DOHH2 (cell line): Measurements from ENCODE around the gene ZBTB16.

Experiments
- H3F3A ChIP-seq: fragments of 200-600 bp; sonication (generic), shearing (Covaris generic); 2 replicates; pipeline ENCODE4 v1.6.0; 2016; ENCODE audit warnings: antibody characterized with exemption, mild to moderate bottlenecking; ENCODE audit not compliant: control insufficient read depth, insufficient read depth
- H3K27ac ChIP-seq: fragments of 200-600 bp; sonication (generic); 2 replicates; pipeline ENCODE4 v1.5.1; 2014; ENCODE audit warnings: low read depth, mild to moderate bottlenecking, low read length, moderate library complexity
- H3K27me3 ChIP-seq: fragments of 200-600 bp; sonication (generic); 2 replicates; pipeline ENCODE4 v1.6.1; 2014; ENCODE audit warnings: mild to moderate bottlenecking, low read length, mixed read lengths; ENCODE audit not compliant: control insufficient read depth
- H3K36me3 ChIP-seq: fragments of 200-600 bp; sonication (generic); 2 replicates; pipeline ENCODE4 v1.6.1; 2014; ENCODE audit warnings: mild to moderate bottlenecking, low read length, moderate library complexity, mixed read lengths; ENCODE audit not compliant: control insufficient read depth
- H3K4me1 ChIP-seq: fragments of 200-600 bp; sonication (generic); 2 replicates; pipeline ENCODE4 v1.6.1; 2014; ENCODE audit warnings: mild to moderate bottlenecking, low read length, mixed read lengths; ENCODE audit not compliant: control insufficient read depth
- H3K4me2 ChIP-seq: fragments of 200-600 bp; sonication (generic); 2 replicates; pipeline ENCODE4 v1.6.0; 2014; ENCODE audit warnings: mild to moderate bottlenecking, low read length, moderate library complexity
- H3K4me3 ChIP-seq: fragments of 200-600 bp; sonication (generic); 2 replicates; pipeline ENCODE4 v1.5.1; 2014; ENCODE audit warnings: mild to moderate bottlenecking, low read length, mixed read lengths
- H3K79me2 ChIP-seq: fragments of 200-600 bp; sonication (generic); 2 replicates; pipeline ENCODE4 v1.6.1; 2014; ENCODE audit warnings: mild to moderate bottlenecking, low read length, mixed read lengths; ENCODE audit not compliant: control insufficient read depth
- H3K9me2 ChIP-seq: fragments of 200-600 bp; sonication (generic); replicated peaks from 2 replicates; pipeline ENCODE4 v1.6.1; 2014; ENCODE audit warnings: mild to moderate bottlenecking, low read length, mixed read lengths; ENCODE audit not compliant: control insufficient read depth
- H3K9me3 ChIP-seq: fragments of 200-600 bp; sonication (generic); 2 replicates; pipeline ENCODE4 v1.6.1; 2014; ENCODE audit warnings: antibody characterized with exemption, low read length, mixed read lengths; ENCODE audit not compliant: control insufficient read depth, insufficient read depth
- H4K20me1 ChIP-seq: fragments of 200-600 bp; sonication (generic); 2 replicates; pipeline ENCODE4 v1.6.0; 2014; ENCODE audit warnings: low read depth, mild to moderate bottlenecking, antibody characterized with exemption, low read length, moderate library complexity; ENCODE audit not compliant: control insufficient read depth, insufficient read depth
- EZH2phosphoT487 ChIP-seq: fragments of 200-600 bp; sonication (generic); IDR thresholded peaks from 2 replicates; pipeline ENCODE4 v1.6.1; 2017; ENCODE audit warnings: borderline replicate concordance, mild to moderate bottlenecking, antibody characterized with exemption, low read length, moderate library complexity, mixed read lengths
- TF ChIP-seq, protein P1 (sequence below): fragments of 200-600 bp; sonication (generic); IDR thresholded peaks from one replicate; pipeline ENCODE4 v1.5.1; 2014; ENCODE audit warnings: antibody characterized with exemption, mild to moderate bottlenecking, low read depth, low read length; ENCODE audit not compliant: poor library complexity, severe bottlenecking

ZBTB16 gene

DNA sequence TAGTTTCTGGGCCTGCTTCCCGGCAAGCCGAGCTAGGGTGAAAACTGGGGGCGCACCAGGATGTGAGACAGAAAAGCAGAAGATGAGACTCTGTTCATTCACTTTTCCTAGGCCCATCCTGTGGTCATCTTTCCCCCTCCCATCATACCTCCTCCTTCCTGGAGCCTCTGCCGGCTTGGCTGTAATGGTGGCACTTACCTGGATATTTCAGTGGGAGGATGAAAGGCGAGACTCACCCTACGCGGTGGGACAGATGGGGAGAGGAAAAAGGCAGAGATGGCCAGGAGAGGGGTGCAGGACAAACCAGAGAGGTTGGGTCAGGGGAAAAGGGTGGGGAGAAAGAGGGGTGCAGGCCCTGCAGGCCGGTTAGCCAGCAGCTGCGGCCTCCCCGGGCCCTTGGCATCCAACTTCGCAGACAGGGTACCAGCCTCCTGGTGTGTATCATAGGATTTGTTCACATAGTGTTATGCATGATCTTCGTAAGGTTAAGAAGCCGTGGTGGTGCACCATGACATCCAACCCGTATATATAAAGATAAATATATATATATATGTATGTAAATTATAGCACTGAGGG lies 195.1 kb downstream of the ZBTB16 start:
- Histone ChIP-seq H3K4me1 (peaks cover 19% of the 10 kb centered on the region), H4K20me1 (no peaks in the 10 kb centered on the region), H3K79me2 (no peaks in the 10 kb centered on the region), H3K4me3 (no peak overlapping the region), H3K4me2 (no peak overlapping the region), H3K36me3 (no peaks in the 10 kb centered on the region), H3F3A (no peaks in the 10 kb centered on the region), H3K27me3 (no peaks in the 10 kb centered on the region), H3K27ac (no peak overlapping the region), H3K9me3 (no peaks in the 10 kb centered on the region), H3K9me2 (no peaks in the 10 kb centered on the region)
- no peak for TF ChIP-seq EZH2phosphoT487

DNA sequence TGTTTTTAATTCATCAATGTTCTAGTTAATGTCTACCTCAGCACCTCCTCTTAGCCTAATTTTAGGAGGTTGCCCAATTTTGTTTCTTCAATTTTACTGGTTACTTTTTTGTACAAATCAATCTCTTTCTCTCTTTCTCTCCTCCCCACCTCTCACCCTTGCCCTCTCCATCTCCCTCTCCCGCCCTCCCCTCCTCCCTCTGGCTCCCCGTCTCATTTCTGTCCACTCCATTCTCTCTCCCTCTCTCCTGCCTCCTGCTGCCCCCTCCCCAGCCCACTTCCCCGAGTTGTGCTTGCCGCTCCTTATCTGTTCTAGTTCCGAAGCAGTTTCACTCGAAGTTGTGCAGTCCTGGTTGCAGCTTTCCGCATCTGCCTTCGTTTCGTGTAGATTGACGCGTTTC lies 195.8 kb downstream of the ZBTB16 start:
- TF ChIP-seq EZH2phosphoT487, result no peak
- TF ChIP-seq, protein P1, sequence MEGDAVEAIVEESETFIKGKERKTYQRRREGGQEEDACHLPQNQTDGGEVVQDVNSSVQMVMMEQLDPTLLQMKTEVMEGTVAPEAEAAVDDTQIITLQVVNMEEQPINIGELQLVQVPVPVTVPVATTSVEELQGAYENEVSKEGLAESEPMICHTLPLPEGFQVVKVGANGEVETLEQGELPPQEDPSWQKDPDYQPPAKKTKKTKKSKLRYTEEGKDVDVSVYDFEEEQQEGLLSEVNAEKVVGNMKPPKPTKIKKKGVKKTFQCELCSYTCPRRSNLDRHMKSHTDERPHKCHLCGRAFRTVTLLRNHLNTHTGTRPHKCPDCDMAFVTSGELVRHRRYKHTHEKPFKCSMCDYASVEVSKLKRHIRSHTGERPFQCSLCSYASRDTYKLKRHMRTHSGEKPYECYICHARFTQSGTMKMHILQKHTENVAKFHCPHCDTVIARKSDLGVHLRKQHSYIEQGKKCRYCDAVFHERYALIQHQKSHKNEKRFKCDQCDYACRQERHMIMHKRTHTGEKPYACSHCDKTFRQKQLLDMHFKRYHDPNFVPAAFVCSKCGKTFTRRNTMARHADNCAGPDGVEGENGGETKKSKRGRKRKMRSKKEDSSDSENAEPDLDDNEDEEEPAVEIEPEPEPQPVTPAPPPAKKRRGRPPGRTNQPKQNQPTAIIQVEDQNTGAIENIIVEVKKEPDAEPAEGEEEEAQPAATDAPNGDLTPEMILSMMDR, result no peak
- Histone ChIP-seq H3K36me3 (no peaks in the 10 kb centered on the region), H3K4me1 (peaks cover 21% of the 10 kb centered on the region), H3F3A (no peaks in the 10 kb centered on the region), H3K9me2 (no peaks in the 10 kb centered on the region), H3K27me3 (no peaks in the 10 kb centered on the region), H4K20me1 (no peaks in the 10 kb centered on the region), H3K79me2 (no peaks in the 10 kb centered on the region), H3K4me2 (no peak overlapping the region), H3K4me3 (no peak overlapping the region), H3K27ac (no peak overlapping the region), H3K9me3 (no peaks in the 10 kb centered on the region)

DNA sequence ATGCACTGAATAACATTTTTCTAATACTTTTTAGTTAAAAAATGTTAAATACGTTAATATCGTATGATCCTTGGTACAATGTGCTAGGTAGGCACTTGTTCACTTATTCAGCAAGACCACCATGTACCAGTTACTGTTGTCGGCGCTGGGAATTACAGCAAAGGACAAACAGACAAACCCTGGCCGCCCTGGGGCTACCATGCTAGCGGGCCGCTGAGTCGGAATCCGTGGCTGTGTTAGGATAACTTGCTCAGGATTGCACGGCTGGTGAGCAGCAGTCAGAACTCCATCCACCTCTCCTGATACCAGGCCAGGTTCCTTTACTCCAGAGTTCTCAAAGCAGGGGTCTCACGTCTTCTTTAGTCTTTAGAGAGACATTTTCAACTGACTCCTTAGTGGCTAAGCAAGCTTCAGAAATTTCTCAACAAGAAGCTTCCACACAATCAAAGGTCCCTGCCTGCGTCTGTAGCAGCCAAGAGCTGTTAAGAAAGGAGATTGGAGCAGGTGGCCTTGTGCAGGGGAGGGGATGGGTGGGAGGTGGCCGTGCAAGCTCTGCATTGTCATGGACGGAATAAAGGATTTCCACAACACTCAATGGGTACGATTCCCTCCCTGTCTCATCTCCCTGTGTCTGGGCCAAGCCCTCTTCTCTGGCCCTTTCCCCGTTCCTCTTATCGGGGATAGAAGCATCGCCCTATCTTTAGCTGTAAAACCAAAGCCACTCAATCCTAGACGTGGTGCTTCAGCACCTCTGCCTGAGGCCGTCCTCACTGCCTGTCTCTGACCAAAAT lies 196.9 kb downstream of the ZBTB16 start:
- no peak overlapping the region for H3K4me3 ChIP-seq
- peaks cover 26% of the 10 kb centered on the region for H3K4me1 ChIP-seq
- H3K4me2 ChIP-seq, result no peak overlapping the region
- H4K20me1 ChIP-seq, result no peaks in the 10 kb centered on the region
- H3K27ac ChIP-seq, result no peak overlapping the region
- no peaks in the 10 kb centered on the region for H3K9me3 ChIP-seq
- H3K27me3 ChIP-seq, result no peaks in the 10 kb centered on the region
- no peaks in the 10 kb centered on the region for H3K36me3 ChIP-seq
- TF ChIP-seq, protein P1, result no peak
- no peak for TF ChIP-seq EZH2phosphoT487
- H3K9me2 ChIP-seq, result no peaks in the 10 kb centered on the region
- H3K79me2 ChIP-seq, result no peaks in the 10 kb centered on the region
- no peaks in the 10 kb centered on the region for H3F3A ChIP-seq

DNA sequence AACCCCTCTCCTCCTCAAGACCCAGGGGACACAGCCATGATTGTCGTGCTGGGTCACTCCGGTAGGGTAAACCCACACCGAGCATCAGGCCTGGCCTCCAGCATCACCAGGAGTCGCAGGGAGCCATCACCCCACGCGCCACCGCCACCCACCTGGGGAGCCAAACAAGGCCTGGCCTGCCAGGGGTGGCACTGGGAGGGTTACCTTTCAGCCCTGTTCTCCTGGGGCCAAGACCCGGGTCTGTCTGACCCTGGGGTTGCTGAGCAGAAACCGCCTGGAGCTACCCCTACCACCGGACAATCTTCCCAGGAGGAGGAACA lies 197.4 kb downstream of the ZBTB16 start:
- no peak overlapping the region for H3K27ac ChIP-seq
- H3K9me2 ChIP-seq, result no peaks in the 10 kb centered on the region
- H3K4me3 ChIP-seq, result no peak overlapping the region
- H3K79me2 ChIP-seq, result no peaks in the 10 kb centered on the region
- no peak overlapping the region for H3K4me2 ChIP-seq
- TF ChIP-seq, protein P1, result no peak
- no peak for TF ChIP-seq EZH2phosphoT487
- H4K20me1 ChIP-seq, result no peaks in the 10 kb centered on the region
- no peaks in the 10 kb centered on the region for H3K27me3 ChIP-seq
- no peaks in the 10 kb centered on the region for H3F3A ChIP-seq
- H3K36me3 ChIP-seq, result no peaks in the 10 kb centered on the region
- no peaks in the 10 kb centered on the region for H3K9me3 ChIP-seq
- peaks cover 24% of the 10 kb centered on the region for H3K4me1 ChIP-seq
